T1000 (cell line): ENCODE measurements around the gene APOBEC3F.
"Not testable (repeated sequence)": the region's sequence is repeated elsewhere in the genome, so short reads cannot be mapped to it uniquely, and the experiment has no call there.

Experiments used
- DNase-seq: peaks from one replicate; lab custom pipeline; 2025; ENCODE audit warnings: mixed read lengths; lab: John Stamatoyannopoulos, UW

APOBEC3F gene

DNA sequence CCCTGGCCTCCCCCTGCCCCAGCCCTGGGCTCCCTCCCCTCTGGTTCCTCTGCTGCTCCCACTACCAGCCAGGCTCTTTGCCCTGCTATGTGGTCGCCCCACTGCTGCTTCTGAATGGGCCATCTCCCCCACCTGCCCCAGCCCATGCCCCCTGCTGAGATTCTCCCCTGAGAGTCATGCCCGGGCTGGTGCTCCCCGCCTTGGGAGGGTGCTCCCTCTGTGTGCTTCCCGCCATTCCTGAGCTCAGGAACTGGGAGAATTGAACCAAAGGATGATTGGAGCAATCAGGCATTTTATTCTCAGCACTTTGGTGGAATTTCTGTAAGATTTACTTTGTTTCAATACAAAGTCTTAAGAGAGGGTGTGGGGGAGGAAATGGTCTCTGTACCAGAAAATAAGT lies 12.9 kb upstream of the APOBEC3F start:
- DNase-seq: no peak

DNA sequence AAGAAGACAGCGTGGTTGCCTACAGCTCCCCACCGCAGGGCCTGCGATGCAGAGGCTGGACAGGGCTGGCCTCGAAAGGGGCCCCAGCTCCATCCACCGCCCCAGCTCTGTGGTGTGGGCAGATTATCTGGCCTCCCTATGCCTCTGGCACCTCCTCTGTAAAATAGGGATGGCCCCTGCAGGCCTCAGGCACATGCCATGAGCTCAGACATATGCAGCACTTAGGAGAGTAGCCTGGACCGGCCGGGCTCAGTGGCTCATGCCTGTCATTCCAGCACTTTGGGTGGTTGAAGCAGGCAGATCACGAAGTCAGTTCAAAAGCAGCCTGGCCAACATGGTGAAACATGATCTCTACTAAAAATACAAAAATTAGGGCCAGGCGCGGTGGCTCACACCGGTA lies 12.4 kb upstream of the APOBEC3F start:
- DNase-seq: no peak

DNA sequence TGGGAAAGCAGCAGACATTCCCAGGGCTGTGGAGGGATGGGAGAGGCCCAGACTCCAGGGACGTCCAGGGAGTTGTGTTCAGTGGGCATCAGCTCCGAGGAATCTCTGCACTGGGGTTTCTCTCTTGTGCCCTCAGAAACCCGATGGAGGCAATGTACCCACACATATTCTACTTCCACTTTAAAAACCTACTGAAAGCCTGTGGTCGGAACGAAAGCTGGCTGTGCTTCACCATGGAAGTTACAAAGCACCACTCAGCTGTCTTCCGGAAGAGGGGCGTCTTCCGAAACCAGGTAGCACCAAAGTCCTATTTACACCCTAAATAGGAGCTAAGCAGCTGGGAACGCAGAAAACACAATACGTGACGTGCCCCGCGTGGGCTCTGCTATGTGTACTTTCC lies 11.4 kb upstream of the APOBEC3F start:
- no peak for DNase-seq

DNA sequence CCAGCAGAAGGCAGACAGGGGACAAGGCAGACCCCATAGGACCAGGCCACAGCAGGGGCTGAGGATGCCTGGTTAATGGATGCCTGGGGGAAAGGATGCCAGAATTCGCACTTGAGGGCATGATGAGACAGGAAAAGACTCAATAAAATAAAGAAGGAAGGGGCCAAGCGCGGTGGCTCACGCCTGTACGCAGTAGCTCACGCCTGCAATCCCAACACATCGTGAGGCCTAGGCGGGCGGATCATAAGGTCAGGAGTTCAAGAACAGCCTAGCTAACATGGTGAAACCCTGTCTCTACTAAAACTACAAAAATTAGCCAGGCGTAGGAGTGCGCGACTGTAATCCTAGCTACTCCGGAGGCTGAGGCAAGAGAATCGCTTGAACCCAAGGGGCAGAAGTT lies 10.0 kb upstream of the APOBEC3F start:
- DNase-seq: no peak

DNA sequence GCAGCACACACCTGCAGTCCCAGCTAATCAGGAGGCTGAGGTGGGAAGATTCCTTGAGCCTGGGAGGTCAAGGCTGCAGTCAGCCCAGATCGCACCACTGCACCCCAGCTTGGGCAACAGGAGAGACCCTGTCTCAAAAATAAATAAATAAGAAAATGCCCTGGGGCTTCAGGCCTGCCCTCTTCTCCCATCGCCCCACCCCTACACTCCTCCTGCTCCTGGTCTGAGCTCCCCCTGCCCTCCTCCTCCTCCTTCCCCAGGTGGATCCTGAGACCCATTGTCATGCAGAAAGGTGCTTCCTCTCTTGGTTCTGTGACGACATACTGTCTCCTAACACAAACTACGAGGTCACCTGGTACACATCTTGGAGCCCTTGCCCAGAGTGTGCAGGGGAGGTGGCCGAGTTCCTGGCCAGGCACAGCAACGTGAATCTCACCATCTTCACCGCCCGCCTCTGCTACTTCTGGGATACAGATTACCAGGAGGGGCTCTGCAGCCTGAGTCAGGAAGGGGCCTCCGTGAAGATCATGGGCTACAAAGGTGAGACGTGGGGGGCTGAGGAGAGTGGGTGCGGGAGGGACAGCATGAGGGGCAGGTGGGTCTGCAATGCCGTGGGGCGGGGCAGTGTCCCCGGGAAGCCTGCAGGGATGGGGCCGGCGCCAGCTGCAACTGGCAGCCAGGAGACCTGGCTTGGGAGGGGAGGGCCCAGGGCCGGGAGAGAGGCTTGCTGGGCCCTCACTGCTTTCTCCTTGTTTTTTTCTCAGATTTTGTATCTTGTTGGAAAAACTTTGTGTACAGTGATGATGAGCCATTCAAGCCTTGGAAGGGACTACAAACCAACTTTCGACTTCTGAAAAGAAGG lies 9.0 kb upstream of the APOBEC3F start:
- not testable (repeated sequence) for DNase-seq

DNA sequence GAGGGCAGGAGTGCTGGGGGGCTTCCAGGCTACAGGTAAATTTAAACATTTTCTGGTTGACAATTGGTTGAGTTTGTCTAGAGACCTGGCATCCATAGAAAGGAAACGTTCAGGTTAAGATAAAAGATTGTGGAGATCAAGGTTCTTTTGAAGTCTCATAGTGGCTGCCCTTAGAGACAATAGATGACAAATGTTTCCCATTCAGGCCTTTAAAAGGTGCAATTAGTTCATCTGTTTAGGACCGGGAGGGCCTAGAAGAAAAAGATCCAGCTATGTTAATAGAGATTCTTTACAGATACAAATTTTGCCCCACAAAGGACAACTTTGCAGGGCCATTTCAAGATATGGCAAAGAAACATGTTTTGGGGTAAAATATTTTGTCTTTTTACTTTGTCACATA lies 3.6 kb upstream of the APOBEC3F start:
- DNase-seq: not testable (repeated sequence)

DNA sequence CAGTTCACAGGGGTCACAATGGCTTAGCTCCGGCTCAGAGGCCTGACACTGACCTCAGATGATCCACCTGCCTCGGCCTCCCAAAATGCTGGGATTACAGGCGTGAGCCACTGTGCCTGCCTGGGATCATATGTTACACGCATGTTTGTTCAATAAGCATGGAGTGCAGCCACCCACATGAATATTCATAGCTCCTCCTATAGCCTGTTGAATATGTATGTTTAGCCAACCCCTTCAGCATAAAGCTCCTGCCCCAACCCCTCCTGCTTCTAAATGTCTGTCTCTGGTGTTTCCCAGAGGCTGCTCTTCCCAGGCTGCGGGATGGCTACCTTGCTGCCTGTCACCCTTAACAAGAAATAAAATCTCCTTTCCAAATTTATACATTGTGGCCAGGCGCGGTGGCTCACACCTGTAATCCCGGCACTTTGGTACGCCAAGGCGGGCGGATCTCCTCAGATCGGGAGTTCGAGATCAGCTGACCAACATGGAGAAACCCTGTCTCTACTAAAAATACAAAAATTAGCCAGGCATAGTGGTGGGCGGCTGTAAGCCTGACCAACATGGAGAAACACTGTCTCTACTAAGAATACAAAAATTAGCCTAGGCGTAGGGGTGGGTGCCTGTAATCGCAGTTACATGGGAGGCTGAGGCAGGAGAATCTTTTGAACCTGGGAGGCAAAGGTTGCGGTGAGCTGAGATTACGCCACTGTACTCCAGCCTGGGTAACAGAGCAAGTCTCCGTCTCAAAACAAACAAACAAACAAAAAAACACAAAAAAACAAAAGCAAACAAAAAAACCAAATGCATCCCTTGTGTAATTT lies 1.1 kb upstream of the APOBEC3F start:
- DNase-seq: no peak

DNA sequence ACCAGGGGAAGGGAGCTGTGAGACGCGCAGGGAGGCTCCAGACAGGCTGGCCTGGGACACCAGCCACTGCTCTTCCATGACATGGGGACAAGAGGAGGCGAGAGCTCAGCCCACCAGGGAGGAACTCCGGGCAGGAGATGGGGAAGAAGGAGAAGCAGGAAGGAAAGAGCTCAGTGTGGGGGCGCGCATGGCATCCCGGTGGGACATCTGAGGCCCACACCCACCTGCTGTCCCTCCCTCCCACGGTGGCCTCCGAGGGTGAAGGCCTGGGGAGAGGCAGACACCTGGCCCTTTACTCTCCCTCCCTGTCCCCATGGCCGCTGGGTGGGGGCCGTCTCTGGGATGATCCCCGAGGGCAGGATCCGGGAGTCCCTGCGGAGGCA lies 518 bp upstream of the APOBEC3F start:
- not testable (repeated sequence) for DNase-seq

DNA sequence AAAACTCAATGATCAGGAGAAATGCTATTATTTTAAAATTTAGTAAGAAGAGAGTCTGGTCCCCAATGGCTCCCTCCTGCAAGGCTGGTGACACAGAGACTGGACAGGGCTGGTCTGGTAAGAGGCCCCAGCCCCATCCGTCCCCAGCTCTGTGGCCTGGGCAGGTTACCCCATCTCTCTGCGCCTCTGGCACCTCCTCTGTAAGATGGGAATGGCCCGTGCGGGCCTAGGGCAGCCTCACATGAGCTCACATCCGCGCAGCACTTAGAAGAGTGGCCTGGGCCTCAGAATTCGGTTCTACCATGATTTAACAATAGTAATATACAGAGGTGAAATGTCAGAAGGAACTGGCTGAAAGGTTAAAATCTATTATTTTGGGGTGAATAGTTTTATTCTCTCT lies 1.2 kb downstream of the APOBEC3F start:
- DNase-seq: no peak

DNA sequence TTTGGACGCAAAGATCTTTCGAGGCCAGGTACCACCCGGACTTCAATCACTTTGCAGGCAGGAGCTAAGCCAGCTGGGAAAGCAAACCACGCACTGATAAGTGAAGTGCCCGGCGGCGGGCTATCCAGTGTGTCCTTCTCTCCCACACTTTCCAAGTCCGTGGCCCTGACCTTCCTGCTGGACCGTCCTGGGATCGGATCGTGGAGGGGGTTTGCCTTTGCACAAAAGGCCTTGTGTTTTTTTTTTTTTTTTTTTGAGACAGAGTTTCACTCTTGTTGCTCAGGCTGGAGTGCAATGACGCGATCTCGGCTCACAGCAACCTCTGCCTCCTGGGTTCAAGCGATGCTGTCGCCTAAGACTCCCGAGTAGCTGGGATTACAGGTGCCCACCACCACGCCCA lies 2.4 kb downstream of the APOBEC3F start:
- not testable (repeated sequence) for DNase-seq

DNA sequence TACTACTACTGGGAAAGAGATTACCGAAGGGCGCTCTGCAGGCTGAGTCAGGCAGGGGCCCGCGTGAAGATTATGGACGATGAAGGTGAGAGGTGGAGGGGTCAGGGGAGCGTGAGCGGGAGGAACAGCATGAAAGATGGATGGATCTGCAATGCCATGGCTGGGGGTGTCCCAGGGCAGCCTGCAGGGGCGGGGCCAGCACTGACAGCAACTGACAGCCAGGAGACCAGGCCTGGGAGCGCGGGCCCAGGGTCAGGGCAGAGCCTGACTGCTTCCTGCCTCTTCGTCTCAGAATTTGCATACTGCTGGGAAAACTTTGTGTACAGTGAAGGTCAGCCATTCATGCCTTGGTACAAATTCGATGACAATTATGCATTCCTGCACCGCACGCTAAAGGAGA lies 4.5 kb downstream of the APOBEC3F start:
- DNase-seq: not testable (repeated sequence)

DNA sequence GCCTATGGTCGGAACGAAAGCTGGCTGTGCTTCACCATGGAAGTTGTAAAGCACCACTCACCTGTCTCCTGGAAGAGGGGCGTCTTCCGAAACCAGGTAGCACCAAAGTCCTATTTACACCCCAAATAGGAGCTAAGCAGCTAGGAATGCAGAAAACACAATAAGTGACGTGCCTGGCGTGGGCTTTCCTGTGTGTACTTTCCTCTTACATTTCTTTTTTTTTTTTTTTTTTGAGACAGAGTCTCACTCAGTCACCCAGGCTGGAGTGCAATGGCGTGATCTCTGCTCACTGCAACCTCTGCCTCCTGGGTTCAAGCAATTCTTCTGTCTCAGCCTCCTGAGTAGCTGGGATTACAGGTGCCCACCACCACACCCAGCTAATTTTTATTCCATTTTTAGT lies 8.8 kb downstream of the APOBEC3F start:
- DNase-seq: not testable (repeated sequence)

DNA sequence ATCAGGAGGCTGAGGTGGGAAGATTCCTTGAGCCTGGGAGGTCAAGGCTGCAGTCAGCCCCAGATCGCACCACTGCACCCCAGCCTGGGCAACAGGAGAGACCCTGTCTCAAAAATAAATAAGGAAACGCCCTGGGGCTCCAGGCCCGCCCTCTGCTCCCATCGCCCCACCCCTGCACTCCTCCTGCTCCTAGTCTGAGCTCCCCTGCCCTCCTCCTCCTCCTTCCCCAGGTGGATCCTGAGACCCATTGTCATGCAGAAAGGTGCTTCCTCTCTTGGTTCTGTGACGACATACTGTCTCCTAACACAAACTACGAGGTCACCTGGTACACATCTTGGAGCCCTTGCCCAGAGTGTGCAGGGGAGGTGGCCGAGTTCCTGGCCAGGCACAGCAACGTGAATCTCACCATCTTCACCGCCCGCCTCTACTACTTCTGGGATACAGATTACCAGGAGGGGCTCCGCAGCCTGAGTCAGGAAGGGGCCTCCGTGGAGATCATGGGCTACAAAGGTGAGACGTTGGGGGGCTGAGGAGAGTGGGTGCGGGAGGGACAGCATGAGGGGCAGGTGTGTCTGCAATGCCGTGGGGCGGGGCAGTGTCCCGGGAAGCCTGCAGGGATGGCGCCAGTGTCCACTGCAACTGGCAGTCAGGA lies 11.3 kb downstream of the APOBEC3F start:
- not testable (repeated sequence) for DNase-seq

DNA sequence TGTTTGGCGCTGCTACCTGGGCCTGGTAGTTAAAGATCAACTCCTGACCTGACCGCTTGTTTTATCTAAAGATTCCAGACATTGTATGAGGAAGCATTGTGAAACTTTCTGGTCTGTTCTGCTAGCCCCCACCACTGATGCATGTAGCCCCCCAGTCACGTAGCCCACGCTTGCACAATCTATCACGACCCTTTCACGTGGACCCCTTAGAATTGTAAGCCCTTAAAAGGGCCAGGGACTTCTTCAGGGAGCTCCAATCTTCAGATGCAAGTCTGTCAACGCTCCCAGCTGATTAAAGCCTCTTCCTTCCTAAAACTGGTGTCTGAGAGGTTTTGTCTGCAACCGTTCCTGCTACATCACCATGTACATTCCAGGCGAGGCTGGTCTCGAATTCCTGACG lies 15.0 kb downstream of the APOBEC3F start:
- DNase-seq: no peak

DNA sequence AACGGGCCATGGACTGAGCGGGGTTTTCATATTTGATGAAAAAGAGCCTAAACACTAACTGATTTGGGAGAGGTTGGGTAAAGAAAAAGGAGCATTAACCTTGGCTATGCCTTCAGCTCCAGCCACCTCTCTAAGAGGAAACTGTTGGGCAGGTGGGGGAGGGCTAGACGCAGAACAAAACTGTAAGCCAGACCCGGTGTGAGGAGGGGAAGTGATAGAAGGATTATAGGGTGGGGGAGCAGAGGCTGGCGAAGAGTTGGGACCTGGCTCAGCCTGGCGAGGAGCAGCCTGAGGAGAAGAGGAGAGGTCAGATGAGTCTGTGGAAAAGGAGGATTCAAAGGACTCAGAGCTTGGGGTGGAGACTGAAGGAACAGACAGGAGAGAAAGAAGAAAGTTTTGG lies 20.6 kb downstream of the APOBEC3F start:
- not testable (repeated sequence) for DNase-seq

DNA sequence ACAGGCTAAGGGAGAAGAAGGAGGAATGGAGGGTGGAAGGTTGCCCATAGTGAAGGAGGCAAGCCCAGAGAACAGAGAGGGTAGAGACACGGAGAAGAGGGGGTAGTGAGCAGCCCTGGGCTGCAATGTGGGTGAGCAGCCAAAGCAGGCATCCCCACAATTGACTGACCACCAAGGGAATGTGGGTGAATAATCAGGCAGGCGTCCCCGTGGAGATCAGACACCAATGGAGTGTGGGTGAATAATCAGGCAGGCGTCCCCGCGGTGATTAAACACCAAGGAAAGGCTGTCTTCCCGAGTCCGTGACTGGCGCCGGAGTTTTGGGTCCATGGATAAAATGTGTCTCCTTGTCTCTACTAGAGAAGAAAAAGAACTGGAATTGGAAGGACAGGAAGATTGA lies 21.3 kb downstream of the APOBEC3F start:
- not testable (repeated sequence) for DNase-seq

DNA sequence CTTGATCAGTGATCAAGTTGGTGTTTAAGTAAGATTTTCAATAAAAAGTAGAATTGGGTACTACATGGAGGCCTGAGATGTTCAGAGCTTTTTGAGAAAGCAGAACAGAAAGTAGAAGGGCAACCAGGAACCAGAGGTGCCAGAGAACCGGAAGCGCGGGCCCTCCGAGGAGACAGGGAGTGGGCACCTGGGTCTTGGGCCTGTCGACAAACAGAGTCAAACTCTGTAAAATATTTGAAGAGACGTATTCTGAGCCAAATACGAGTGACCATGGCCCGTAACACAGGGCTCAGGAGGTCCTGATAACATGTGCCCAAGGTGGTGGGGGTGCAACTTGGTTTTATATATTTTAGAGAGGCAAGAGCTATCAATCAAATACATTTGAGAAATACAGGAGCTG lies 23.2 kb downstream of the APOBEC3F start:
- DNase-seq: not testable (repeated sequence)

DNA sequence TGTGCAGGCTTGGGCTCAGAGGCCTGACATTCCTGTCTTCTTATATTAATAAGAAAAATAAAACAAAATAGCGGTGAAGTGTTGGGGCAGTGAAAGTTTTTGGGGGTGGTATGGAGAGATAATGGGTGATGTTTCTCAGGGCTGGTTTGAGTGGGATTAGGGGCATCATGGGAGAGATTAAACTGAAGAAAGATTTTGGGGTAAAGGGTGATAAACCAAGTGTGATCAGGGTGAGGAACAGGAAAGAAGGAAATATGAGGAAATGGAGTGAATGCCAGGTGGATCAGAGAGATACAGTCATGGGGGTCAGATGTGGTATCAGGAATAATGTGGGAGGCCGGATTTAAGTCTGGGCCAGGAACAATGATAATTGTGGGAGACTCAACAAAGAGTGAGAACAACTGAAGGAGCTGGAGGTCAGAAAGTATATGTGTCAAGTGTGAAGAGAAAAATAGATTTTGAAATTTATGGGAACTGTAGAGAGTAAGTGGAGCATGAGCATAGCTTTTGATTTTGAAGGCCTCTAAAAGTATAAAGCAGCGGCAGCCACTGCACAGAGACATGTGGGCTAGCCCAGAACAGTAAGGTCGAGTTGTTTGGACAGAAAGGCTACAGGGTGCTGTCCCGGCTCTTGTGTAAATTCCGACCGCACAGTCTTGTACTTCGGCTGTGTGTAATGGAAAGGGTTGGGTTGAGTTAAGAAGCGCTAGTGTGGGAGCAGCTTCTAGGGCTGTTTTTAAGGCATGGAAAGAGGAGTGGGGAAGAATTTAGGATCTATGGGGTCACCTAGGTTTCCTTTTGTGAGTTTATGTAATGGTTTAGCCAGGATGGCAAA lies 26.0 kb downstream of the APOBEC3F start:
- not testable (repeated sequence) for DNase-seq

DNA sequence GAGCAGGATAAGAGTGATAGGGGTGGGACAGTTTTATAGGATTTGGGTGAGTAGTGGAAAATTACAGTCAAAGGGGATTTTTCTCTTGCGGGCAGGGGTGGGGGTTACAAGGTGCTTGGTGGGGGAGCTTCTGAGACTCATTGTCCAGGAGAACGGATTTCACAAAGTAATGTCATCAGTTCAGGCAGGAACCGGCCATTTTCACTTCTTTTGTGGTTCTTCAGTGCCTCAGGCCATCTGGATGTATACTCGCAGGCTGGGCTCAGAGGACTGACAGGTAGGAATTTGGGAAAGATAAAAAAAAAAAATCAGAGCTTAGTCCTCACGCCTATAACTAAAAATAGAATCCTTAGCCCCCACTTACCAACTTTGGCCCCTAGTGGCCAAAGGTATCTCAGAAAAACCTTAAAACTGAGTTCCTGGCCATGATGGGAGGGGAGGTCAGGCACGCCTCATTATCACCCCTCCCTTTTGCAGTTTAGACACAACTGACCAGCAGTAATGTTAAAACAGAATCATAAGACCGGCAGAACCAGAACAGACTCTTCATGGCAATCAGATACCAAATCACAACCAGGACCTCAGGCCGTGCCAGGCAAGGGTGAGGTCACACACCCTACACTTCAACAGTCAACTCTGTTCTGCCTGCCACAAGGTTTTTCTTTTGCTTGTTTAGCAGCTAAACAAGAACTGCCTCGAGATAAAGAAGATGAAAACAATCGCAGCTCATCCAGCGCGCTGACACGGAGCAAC lies 27.5 kb downstream of the APOBEC3F start:
- DNase-seq: no peak

DNA sequence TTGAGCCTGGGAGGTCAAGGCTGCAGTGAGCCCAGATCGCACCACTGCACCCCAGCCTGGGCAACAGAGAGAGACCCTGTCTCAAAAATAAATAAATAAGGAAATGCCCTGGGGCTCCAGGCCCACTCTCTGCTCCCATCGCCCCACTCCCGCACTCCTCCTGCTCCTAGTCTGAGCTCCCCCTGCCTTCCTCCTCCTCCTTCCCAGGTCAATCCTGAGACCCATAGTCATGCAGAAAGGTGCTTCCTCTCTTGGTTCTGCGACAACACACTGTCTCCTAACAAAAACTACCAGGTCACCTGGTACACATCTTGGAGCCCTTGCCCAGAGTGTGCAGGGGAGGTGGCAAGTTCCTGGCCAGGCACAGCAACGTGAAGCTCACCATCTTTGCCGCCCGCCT lies 29.5 kb downstream of the APOBEC3F start:
- no peak for DNase-seq

DNA sequence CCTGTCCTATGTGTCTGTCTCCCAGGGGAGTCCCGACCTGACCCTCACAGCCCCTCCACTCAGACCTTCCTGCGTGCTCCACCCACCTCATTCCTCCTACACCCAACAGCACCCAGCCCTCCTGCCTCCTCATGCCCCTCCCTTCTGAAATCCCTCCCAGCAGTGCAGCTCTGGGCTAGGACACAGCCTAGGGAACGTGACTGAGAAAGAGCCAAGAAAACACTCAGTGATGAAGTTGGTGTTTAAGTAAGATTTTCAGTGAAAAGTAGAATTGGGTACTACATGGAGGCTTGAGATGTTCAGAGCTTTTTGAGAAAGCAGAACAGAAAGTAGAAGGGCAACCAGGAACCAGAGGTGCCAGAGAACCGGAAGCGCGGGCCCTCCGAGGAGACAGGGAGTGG lies 31.9 kb downstream of the APOBEC3F start:
- not testable (repeated sequence) for DNase-seq
